Activated CD4-positive, alpha-beta memory T cell treated with anti-CD3 and anti-CD28 coated beads, Interleukin-2, amount 10 ng/mL, durations not matched to agents 7 days and 5 days (primary cell): ENCODE measurements around the gene PADI2. TPM values are rescaled to one million over a fixed set of nuclear protein-coding genes. Genes with fewer than 3 reads are reported as not detected.

ENCODE experiments used
- CTCF ChIA-PET: fragments of 350-600 bp; sonication (Branson Sonifier 250); formaldehyde crosslinking; loops from one replicate; lab custom pipeline; 2021; ENCODE audit warnings: antibody characterized with exemption, inconsistent platforms; lab: Charles Lee
- POLR2A ChIA-PET: fragments of 350-600 bp; sonication (Branson Sonifier 250); formaldehyde crosslinking; loops from one replicate; lab custom pipeline; 2021; ENCODE audit warnings: antibody characterized with exemption; lab: Charles Lee
- DNase-seq: peaks from one replicate; pipeline ENCODE4 v3.0.0-alpha.2; 2020
- H3K27ac Mint-ChIP-seq: one replicate; pipeline ENCODE4 v1.8.0; 2021; ENCODE audit warnings: mild to moderate bottlenecking, mixed read lengths
- H3K27me3 Mint-ChIP-seq: one replicate; pipeline ENCODE4 v1.8.0; 2021; ENCODE audit warnings: mixed read lengths
- H3K36me3 Mint-ChIP-seq: one replicate; pipeline ENCODE4 v1.8.0; 2021; ENCODE audit warnings: low read depth, mixed read lengths
- H3K4me1 Mint-ChIP-seq: one replicate; pipeline ENCODE4 v1.8.0; 2021; ENCODE audit warnings: mixed read lengths
- H3K4me3 Mint-ChIP-seq: one replicate; pipeline ENCODE4 v1.8.0; 2021; ENCODE audit warnings: mild to moderate bottlenecking, mixed read lengths
- H3K9me3 Mint-ChIP-seq: one replicate; pipeline ENCODE4 v1.8.0; 2021; ENCODE audit warnings: mixed read lengths
- total RNA-seq, 2 experiments: library from RNA; stranded (reverse); gene quantifications; one replicate each; pipeline ENCODE4 v1.2.3, GENCODE V29; 2021

The PADI2 gene
- total RNA-seq, 2 experiments from 2014 or later = not detected

GRCh38 chr1:17134034-17134433, 14.8 kb upstream of the PADI2 start:
- CTCF ChIA-PET = interaction anchor here (0.8 to 2.3 kb wide), 2 partner anchors 9 to 106 kb away, joined by 3 to 8 read pairs; no protein-coding TSS in a partner anchor
- no peak overlapping the region for H3K27ac Mint-ChIP-seq
- H3K27me3 Mint-ChIP-seq = peaks cover 5% of the 10 kb centered on the region
- no peaks in the 10 kb centered on the region for H3K4me1 Mint-ChIP-seq
- H3K9me3 Mint-ChIP-seq = no peaks in the 10 kb centered on the region
- H3K4me3 Mint-ChIP-seq = no peak overlapping the region
- POLR2A ChIA-PET = no interaction called here
- DNase-seq = no peak
- H3K36me3 Mint-ChIP-seq = no peaks in the 10 kb centered on the region

DNA sequence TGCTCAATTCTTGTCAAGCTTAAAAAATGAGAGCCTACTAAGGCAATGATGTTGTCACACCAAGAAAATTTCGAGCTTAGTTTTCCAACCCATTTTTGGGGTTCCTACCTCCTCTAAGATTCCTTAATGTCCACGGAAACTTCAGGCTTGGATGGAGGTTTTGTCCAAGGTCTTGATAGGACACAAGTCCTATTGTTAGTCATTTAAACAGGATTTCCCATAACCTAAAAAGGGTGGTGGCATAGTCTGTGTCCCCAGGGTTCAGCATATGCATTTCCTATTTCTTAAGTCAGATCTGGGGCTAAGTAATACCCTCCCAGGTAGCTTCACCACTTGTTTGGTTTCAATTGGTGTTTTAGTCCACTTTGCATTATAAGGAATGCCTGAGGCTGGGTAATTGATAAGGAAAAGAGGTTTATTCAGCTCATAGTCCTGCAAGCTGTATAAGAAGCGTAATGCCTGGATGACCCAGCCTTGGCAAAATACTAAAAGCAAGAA, 10.9 kb upstream of the PADI2 start:
- Mint-ChIP-seq H3K27ac (no peak overlapping the region), H3K4me3 (no peak overlapping the region), H3K27me3 (peaks cover 6% of the 10 kb centered on the region), H3K36me3 (no peaks in the 10 kb centered on the region), H3K4me1 (no peaks in the 10 kb centered on the region), H3K9me3 (no peaks in the 10 kb centered on the region)
- ChIA-PET CTCF (interaction anchor here (0.6 to 1.9 kb wide), 2 partner anchors 107 to 179 kb away, joined by 3 to 9 read pairs; no protein-coding TSS in a partner anchor), POLR2A (no interaction called here)
- DNase-seq = no peak

GRCh38 chr1:17128361-17128760, 9.1 kb upstream of the PADI2 start:
- H3K27me3 Mint-ChIP-seq = peaks cover 9% of the 10 kb centered on the region
- DNase-seq = no peak
- ChIA-PET CTCF (interaction anchor here (1.0 to 1.7 kb wide), 2 partner anchors 10 to 109 kb away, joined by 4 to 13 read pairs; no protein-coding TSS in a partner anchor), POLR2A (no interaction called here)
- H3K27ac Mint-ChIP-seq = no peak overlapping the region
- H3K4me1 Mint-ChIP-seq = no peaks in the 10 kb centered on the region
- no peaks in the 10 kb centered on the region for H3K36me3 Mint-ChIP-seq
- H3K9me3 Mint-ChIP-seq = no peaks in the 10 kb centered on the region
- H3K4me3 Mint-ChIP-seq = no peak overlapping the region

GRCh38 chr1:17125756-17126237, 6.5 kb upstream of the PADI2 start:
- Mint-ChIP-seq H3K27me3 (peaks cover 11% of the 10 kb centered on the region), H3K36me3 (no peaks in the 10 kb centered on the region), H3K9me3 (no peaks in the 10 kb centered on the region), H3K4me3 (no peak overlapping the region), H3K27ac (no peak overlapping the region), H3K4me1 (no peaks in the 10 kb centered on the region)
- CTCF ChIA-PET = interaction anchor here (0.6 to 2.2 kb wide), 7 partner anchors 9 to 258 kb away, joined by 3 to 33 read pairs (median 4); no protein-coding TSS in a partner anchor
- POLR2A ChIA-PET = no interaction called here
- DNase-seq = peak; percentile 80

- CTCF ChIA-PET = no interaction called here
- POLR2A ChIA-PET = no interaction called here
- Mint-ChIP-seq H3K4me1 (peaks cover 4% of the 10 kb centered on the region), H3K27ac (no peak overlapping the region), H3K27me3 (peaks cover 27% of the 10 kb centered on the region), H3K4me3 (no peak overlapping the region), H3K9me3 (no peaks in the 10 kb centered on the region), H3K36me3 (no peaks in the 10 kb centered on the region)
- DNase-seq = no peak
These were observed 4.2 kb upstream of the PADI2 start for GRCh38 chr1:17123196-17124045.

DNA sequence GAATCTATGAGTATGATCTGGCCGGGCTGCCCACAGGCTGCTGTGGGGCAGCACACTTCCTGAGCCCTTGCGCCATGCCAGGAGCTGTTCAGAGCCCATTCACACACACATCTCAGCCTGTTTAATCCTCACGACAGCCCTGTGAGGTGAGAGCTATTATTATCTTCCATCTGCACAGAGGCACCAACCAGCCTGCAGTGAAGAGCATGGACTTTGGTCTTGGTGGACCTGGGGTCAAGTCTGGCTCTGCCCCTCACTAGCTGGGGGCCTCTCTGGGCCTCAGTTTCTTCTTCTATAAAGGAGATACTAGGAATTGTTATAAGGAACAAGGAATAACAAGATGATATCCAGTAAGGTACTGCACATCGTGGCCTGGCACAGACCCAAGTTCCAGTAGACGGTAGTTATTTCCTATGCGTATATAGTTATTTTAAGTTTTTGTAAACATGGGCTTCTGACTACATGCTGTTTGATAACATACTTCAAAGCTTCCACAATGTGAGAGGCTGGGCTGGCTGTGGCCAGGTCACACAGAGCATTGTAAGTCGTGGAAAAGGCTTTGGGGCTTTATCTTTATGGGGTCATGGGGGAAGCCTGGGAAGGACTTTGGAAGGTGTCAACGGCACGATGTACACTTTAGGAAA, 3.4 kb upstream of the PADI2 start:
- no peak for DNase-seq
- no peak overlapping the region for H3K27ac Mint-ChIP-seq
- peaks cover 4% of the 10 kb centered on the region for H3K4me1 Mint-ChIP-seq
- peaks cover 33% of the 10 kb centered on the region for H3K27me3 Mint-ChIP-seq
- no peaks in the 10 kb centered on the region for H3K9me3 Mint-ChIP-seq
- H3K4me3 Mint-ChIP-seq = no peak overlapping the region
- CTCF ChIA-PET = interaction anchor here (1.3 kb wide), 1 partner anchor 62 kb away, joined by 5 read pairs; no protein-coding TSS in a partner anchor
- POLR2A ChIA-PET = no interaction called here
- no peaks in the 10 kb centered on the region for H3K36me3 Mint-ChIP-seq

GRCh38 chr1:17121881-17122280, 2.6 kb upstream of the PADI2 start:
- Mint-ChIP-seq H3K9me3 (no peaks in the 10 kb centered on the region), H3K4me1 (peaks cover 4% of the 10 kb centered on the region), H3K27ac (no peak overlapping the region), H3K27me3 (peaks cover 39% of the 10 kb centered on the region), H3K4me3 (no peak overlapping the region), H3K36me3 (no peaks in the 10 kb centered on the region)
- CTCF ChIA-PET = interaction anchor here (1.3 kb wide), 1 partner anchor 61 kb away, joined by 5 read pairs; no protein-coding TSS in a partner anchor
- DNase-seq = no peak
- POLR2A ChIA-PET = no interaction called here

DNA sequence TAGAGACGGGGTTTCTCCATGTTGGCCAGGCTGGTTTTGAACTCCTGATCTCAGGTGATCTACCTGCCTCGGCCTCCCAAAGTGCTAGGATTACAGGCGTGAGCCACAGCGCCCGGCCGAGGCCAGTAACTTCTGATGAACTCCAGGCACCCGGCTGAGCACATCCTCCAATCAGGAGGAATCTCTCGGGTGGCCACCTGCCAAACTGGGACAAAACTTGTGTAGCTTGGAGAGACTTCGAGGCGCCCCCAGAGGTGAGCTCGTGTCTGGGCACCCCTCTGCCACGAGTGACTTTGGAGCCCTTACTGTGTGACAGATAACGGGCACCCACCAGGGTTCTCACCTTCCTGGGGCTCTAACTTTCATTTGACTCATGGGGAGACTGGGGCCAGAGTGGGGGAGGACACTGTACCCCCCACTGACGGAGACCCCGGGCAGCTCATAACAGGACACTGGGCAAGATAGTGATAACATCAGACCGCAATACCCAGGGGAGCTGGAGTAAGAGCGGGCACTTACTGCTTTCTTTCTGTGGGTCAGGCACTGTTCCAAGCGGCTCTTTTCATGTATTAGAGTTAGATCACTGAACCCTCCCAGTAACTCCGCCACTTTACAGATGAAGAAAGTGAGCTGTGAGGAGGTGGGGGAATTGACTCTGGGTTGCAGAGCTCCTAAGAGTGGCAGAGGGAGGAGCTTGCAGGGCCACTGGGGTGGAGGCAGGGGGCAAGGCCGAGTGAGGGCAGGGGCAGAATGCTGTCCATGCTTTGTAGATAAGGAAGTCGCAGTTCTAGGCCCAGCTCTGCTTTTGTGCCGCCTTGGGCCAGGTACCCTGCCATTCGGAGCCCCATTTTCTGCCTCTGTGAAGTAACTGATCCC, 1.9 kb upstream of the PADI2 start:
- H3K4me3 Mint-ChIP-seq = no peak overlapping the region
- no peaks in the 10 kb centered on the region for H3K36me3 Mint-ChIP-seq
- POLR2A ChIA-PET = no interaction called here
- peaks cover 4% of the 10 kb centered on the region for H3K4me1 Mint-ChIP-seq
- DNase-seq = no peak
- H3K27ac Mint-ChIP-seq = no peak overlapping the region
- CTCF ChIA-PET = interaction anchor here (0.8 to 1.3 kb wide), 2 partner anchors 61 to 120 kb away, joined by 4 to 5 read pairs; no protein-coding TSS in a partner anchor
- no peaks in the 10 kb centered on the region for H3K9me3 Mint-ChIP-seq
- peaks cover 42% of the 10 kb centered on the region for H3K27me3 Mint-ChIP-seq

DNA sequence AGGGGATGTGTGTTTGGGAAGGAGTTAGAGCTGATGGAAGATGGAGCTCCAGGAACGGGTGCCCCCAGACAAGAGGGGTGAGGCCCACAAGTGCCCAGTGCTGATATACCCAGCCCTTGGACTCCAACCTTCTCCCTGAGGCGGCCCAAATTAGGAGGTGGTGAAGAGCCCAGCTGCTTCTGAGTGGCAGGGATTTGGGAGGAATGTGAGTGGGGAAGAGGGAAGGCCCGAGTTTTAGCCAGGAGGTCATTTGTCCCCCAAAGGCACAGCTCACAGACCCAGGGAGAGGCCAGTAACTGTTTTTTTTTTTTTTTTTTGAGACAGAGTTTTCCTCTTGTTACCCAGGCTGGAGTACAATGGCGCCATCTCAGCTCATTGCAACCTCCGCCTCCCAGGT, 1.2 kb upstream of the PADI2 start:
- no peaks in the 10 kb centered on the region for H3K9me3 Mint-ChIP-seq
- H3K4me1 Mint-ChIP-seq = peaks cover 4% of the 10 kb centered on the region
- H3K27ac Mint-ChIP-seq = no peak overlapping the region
- no peak overlapping the region for H3K4me3 Mint-ChIP-seq
- CTCF ChIA-PET = interaction anchor here (0.8 kb wide), 1 partner anchor 121 kb away, joined by 4 read pairs; no protein-coding TSS in a partner anchor
- POLR2A ChIA-PET = no interaction called here
- DNase-seq = no peak
- H3K27me3 Mint-ChIP-seq = peaks cover 45% of the 10 kb centered on the region
- no peaks in the 10 kb centered on the region for H3K36me3 Mint-ChIP-seq

GRCh38 chr1:17119773-17120480, 676 bp upstream of the PADI2 start:
- CTCF ChIA-PET = interaction anchor here (0.8 kb wide), 1 partner anchor 121 kb away, joined by 4 read pairs; no protein-coding TSS in a partner anchor
- DNase-seq = no peak
- no peaks in the 10 kb centered on the region for H3K9me3 Mint-ChIP-seq
- H3K27ac Mint-ChIP-seq = no peak overlapping the region
- H3K4me3 Mint-ChIP-seq = no peak overlapping the region
- POLR2A ChIA-PET = no interaction called here
- H3K36me3 Mint-ChIP-seq = no peaks in the 10 kb centered on the region
- H3K4me1 Mint-ChIP-seq = peaks cover 4% of the 10 kb centered on the region
- H3K27me3 Mint-ChIP-seq = peaks cover 45% of the 10 kb centered on the region

DNA sequence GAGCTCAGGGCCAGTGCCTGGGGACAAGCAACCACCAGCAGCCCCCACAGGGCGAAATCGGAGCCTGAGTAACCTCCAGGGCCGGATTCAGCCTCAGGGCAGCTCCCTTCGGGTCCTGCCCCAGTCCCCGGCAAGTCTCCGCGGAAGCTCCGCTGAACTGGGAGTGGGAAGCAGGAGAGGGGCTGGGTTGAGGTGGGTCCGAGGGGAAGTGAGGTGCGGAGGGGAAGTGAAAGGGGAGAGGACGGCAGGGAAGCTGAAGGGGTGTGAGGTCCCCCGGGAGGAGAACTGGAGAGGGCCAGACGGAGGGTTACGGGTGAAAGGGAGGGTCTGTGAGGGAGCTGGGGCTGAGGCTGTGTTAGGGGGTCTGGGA, 560 bp downstream of the PADI2 start:
- ChIA-PET CTCF (no interaction called here), POLR2A (no interaction called here)
- Mint-ChIP-seq H3K9me3 (no peaks in the 10 kb centered on the region), H3K36me3 (no peaks in the 10 kb centered on the region), H3K27me3 (peaks cover 43% of the 10 kb centered on the region), H3K4me3 (no peak overlapping the region), H3K27ac (no peak overlapping the region), H3K4me1 (peaks cover 4% of the 10 kb centered on the region)
- no peak for DNase-seq

DNA sequence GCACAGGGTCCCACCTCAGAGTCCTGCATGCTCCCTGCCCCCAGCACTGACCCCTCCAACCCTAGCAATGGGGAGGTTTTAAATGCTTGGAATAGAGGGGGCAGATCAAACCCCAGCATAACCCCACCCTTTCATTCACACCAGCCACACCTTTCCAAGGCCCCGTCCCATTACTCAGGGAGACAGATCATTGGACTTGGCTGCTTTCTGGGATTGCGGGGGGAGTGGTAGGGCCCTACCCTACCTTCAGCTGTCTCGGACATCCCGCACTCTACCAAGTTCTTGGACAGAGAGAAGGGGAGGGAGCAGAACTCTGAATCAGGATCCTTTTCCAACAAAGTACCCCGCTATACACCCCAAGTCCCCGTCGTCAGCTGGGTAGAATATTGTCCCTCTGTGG, 983 bp downstream of the PADI2 start:
- Mint-ChIP-seq H3K9me3 (no peaks in the 10 kb centered on the region), H3K4me1 (peaks cover 4% of the 10 kb centered on the region), H3K27ac (no peak overlapping the region), H3K4me3 (no peak overlapping the region), H3K36me3 (no peaks in the 10 kb centered on the region), H3K27me3 (peaks cover 43% of the 10 kb centered on the region)
- POLR2A ChIA-PET = no interaction called here
- DNase-seq = no peak
- CTCF ChIA-PET = no interaction called here
